Endodermal cell (in vitro differentiated cells): ENCODE results near the gene SGMS1. TPM values are rescaled to one million over a fixed set of nuclear protein-coding genes. Genes with fewer than 3 reads are reported as not detected.

ENCODE experiments used
- DNase-seq: peaks from one replicate; pipeline ENCODE4 v3.0.0-alpha.2; 2017
- H3K27ac ChIP-seq: 2 replicates; pipeline ENCODE4 v1.5.1; 2013; ENCODE audit warnings: mild to moderate bottlenecking, low read depth, low read length, moderate library complexity
- H3K27me3 ChIP-seq: 2 replicates; pipeline ENCODE4 v1.6.1; 2013; ENCODE audit warnings: mild to moderate bottlenecking, low read length, moderate library complexity; ENCODE audit not compliant: insufficient read depth, control insufficient read depth, poor library complexity, severe bottlenecking
- H3K36me3 ChIP-seq: 2 replicates; pipeline ENCODE4 v1.7.0; 2013; ENCODE audit warnings: mild to moderate bottlenecking, low read length, moderate library complexity; ENCODE audit not compliant: control insufficient read depth, insufficient read depth
- H3K4me1 ChIP-seq: one replicate; pipeline ENCODE4 v1.7.0; 2013; ENCODE audit warnings: low read length; ENCODE audit not compliant: control insufficient read depth, insufficient read depth
- H3K4me3 ChIP-seq: 2 replicates; pipeline ENCODE4 v1.5.1; 2013; ENCODE audit warnings: mild to moderate bottlenecking, low read length, moderate library complexity
- H3K9ac ChIP-seq: 2 replicates; pipeline ENCODE4 v1.6.1; 2013; ENCODE audit warnings: mild to moderate bottlenecking, low read length, moderate library complexity; ENCODE audit not compliant: poor library complexity, severe bottlenecking; ENCODE audit errors: extremely low read depth
- H3K9me3 ChIP-seq: 2 replicates; pipeline ENCODE4 v1.6.1; 2013; ENCODE audit warnings: mild to moderate bottlenecking, low read length, moderate library complexity; ENCODE audit not compliant: control insufficient read depth
- H3K27ac Mint-ChIP-seq: 2 replicates; pipeline ENCODE4 v1.8.0; 2020; ENCODE audit warnings: mixed read lengths
- H3K27me3 Mint-ChIP-seq: 2 replicates; pipeline ENCODE4 v1.8.0; 2021; ENCODE audit warnings: mild to moderate bottlenecking, mixed read lengths; ENCODE audit not compliant: insufficient read depth
- H3K36me3 Mint-ChIP-seq: 2 replicates; pipeline ENCODE4 v1.8.0; 2020; ENCODE audit warnings: low read depth, mixed read lengths
- H3K4me1 Mint-ChIP-seq: 2 replicates; pipeline ENCODE4 v1.8.0; 2020; ENCODE audit warnings: mixed read lengths
- H3K4me3 Mint-ChIP-seq: 2 replicates; pipeline ENCODE4 v1.8.0; 2020; ENCODE audit warnings: mild to moderate bottlenecking, moderate library complexity, mixed read lengths
- H3K9me3 Mint-ChIP-seq: 2 replicates; pipeline ENCODE4 v1.8.0; 2020; ENCODE audit warnings: mild to moderate bottlenecking, mixed read lengths
- WGBS, 2 experiments: methylation state at CpG; one replicate each; pipeline versions ENCODE4 v1.1.5 to v1.1.7; 2013; ENCODE audit warnings: missing lambda C conversion rate in 2 of 2, mixed read lengths in 1 of 2; ENCODE audit not compliant: insufficient coverage in 1 of 2, insufficient read length in 1 of 2; 5-methylcytosine and 5-hydroxymethylcytosine counted together
- total RNA-seq, 2 donors: library from RNA; stranded (reverse); fragmentation: NEBNext Ultra II Directional in 1 of 2; extraction: Animal tissue kit (Norgen Biotek cat#: 25700) in 1 of 2; gene quantifications; 2 replicates in 1 of 2; 3 replicates in 1 of 2; pipeline ENCODE4 v1.2.1, GENCODE V29; 2021
- TF ChIP-seq, protein P1 (sequence below): fragments of 200-600 bp; sonication (generic); conservative IDR thresholded peaks from 2 replicates; pipeline ENCODE4 v1.5.0; 2021; ENCODE audit warnings: antibody characterized with exemption, mild to moderate bottlenecking

The SGMS1 gene
- total RNA-seq, 2 donors from 2014 or later, result 12.0 to 14.3 TPM

DNA sequence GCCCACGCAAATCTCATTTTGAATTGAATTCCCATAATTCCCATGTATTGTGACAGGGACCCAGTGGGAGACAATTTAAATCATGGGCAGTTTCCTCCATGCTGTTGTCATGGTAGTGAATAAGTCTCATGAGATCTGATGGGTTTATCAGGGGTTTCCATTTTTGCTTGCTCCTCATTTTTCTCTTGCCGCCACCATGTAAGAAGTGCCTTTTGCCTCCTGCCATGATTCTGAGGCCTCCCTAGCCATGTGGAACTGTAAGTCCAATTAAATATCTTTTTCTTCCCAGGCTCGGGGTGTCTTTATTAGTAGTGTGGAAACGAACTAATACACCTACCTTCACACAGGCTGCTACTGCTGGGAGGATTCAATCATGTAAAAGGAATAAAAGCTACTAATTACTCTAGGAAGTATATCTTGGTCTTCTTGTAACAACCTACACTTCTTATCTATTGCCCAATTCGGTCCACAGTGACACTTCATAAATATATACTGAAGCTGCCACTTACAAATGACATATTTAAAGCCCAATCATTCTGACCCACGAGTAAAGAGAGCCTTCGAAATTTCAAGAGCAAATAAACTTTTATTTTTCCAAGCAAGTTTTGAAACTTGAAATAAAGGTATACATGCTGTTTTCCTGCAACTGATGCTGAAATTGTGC lies 272.1 kb downstream of the SGMS1 start:
- no peak overlapping the region for H3K4me3 ChIP-seq
- Mint-ChIP-seq H3K4me3 (no peak overlapping the region), H3K4me1 (no peaks in the 10 kb centered on the region), H3K9me3 (peaks cover 59% of the 10 kb centered on the region), H3K27ac (no peak overlapping the region), H3K36me3 (peaks cover 36% of the 10 kb centered on the region), H3K27me3 (no peaks in the 10 kb centered on the region)
- H3K9me3 ChIP-seq, result peaks cover 21% of the 10 kb centered on the region
- no peak overlapping the region for H3K9ac ChIP-seq
- 95 to 100% methylated on average over 4 to 6 of the region's 7 CpGs for WGBS, 2 experiments
- H3K27ac ChIP-seq, result no peak overlapping the region
- TF ChIP-seq, protein P1, sequence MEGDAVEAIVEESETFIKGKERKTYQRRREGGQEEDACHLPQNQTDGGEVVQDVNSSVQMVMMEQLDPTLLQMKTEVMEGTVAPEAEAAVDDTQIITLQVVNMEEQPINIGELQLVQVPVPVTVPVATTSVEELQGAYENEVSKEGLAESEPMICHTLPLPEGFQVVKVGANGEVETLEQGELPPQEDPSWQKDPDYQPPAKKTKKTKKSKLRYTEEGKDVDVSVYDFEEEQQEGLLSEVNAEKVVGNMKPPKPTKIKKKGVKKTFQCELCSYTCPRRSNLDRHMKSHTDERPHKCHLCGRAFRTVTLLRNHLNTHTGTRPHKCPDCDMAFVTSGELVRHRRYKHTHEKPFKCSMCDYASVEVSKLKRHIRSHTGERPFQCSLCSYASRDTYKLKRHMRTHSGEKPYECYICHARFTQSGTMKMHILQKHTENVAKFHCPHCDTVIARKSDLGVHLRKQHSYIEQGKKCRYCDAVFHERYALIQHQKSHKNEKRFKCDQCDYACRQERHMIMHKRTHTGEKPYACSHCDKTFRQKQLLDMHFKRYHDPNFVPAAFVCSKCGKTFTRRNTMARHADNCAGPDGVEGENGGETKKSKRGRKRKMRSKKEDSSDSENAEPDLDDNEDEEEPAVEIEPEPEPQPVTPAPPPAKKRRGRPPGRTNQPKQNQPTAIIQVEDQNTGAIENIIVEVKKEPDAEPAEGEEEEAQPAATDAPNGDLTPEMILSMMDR, result no peak
- H3K27me3 ChIP-seq, result no peaks in the 10 kb centered on the region
- no peaks in the 10 kb centered on the region for H3K36me3 ChIP-seq
- no peaks in the 10 kb centered on the region for H3K4me1 ChIP-seq
- DNase-seq, result no peak

GRCh38 chr10:50350366-50350765 lies 273.4 kb downstream of the SGMS1 start:
- Histone ChIP-seq H3K9ac (no peak overlapping the region), H3K27me3 (no peaks in the 10 kb centered on the region), H3K36me3 (no peaks in the 10 kb centered on the region), H3K27ac (no peak overlapping the region), H3K4me1 (no peaks in the 10 kb centered on the region), H3K9me3 (peaks cover 21% of the 10 kb centered on the region), H3K4me3 (no peak overlapping the region)
- TF ChIP-seq, protein P1, result no peak
- Mint-ChIP-seq H3K27me3 (no peaks in the 10 kb centered on the region), H3K9me3 (peaks cover 51% of the 10 kb centered on the region), H3K27ac (no peak overlapping the region), H3K4me1 (no peaks in the 10 kb centered on the region), H3K4me3 (no peak overlapping the region), H3K36me3 (peaks cover 32% of the 10 kb centered on the region)
- DNase-seq, result no peak
- 95 to 100% methylated on average over 2 to 5 of the region's 5 CpGs for WGBS, 2 experiments

- TF ChIP-seq, protein P1, result no peak
- H3K9me3 ChIP-seq, result peaks cover 21% of the 10 kb centered on the region
- Mint-ChIP-seq H3K27ac (no peak overlapping the region), H3K36me3 (peaks cover 27% of the 10 kb centered on the region), H3K9me3 (peaks cover 44% of the 10 kb centered on the region), H3K27me3 (no peaks in the 10 kb centered on the region), H3K4me1 (no peaks in the 10 kb centered on the region), H3K4me3 (no peak overlapping the region)
- H3K4me1 ChIP-seq, result no peaks in the 10 kb centered on the region
- no peak overlapping the region for H3K9ac ChIP-seq
- H3K27ac ChIP-seq, result no peak overlapping the region
- no peaks in the 10 kb centered on the region for H3K36me3 ChIP-seq
- DNase-seq, result no peak
- H3K4me3 ChIP-seq, result no peak overlapping the region
- 83 to 93% methylated on average over 1 of the region's 1 CpG for WGBS, 2 experiments
- H3K27me3 ChIP-seq, result no peaks in the 10 kb centered on the region
These were observed 274.2 kb downstream of the SGMS1 start for GRCh38 chr10:50349554-50349953.
